Amniotic stem cell (primary cell): ENCODE measurements around the gene NAA10.

Experiments
- DNase-seq: peaks from one replicate; lab custom pipeline; 2025; lab: John Stamatoyannopoulos, UW

NAA10 gene

DNA sequence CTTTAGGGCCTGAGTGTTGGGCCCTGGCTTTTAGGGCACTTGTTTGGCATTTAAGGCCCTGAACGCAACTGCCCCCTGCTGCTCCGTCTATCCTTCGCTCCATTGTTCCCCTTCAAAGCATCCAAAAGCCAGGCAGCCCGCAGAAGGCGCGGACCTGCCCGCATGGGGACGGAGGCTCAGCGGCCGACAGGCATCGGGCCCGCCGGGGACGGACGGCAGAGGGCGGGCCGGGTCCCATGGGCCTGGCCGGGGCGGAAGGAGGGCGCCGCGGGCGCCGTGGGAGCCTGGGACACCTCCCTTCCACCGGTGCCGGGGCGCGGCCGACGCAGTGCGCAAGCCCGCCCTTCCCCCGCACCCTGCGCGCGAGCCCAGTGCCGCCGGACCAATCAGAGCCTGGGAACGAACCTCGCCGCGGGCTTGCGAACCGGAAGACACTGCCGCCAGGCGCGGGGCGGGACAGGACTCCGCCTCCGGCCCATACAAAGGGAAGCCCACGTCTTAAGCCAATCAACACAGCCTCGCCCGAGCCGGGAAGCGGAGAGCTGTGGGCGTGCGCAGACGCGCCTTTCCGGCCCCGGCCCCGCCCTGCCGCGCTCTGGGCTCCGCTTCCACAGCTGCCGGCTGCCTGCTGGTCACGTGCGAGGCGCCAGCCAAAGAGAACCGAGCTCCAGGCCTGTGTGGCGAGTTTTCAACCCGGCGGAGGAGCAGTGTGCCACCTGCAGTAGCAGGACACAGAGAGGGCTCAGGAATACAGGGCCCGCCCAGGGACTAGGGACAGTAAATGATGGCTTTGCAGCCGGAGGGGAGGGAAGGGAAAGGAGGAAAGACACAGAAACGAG lies 6.7 kb downstream of the NAA10 start:
- DNase-seq, result peak; percentile 91

- no peak for DNase-seq
Observed at GRCh38 chrX:153927672-153927921, 7.2 kb downstream of the NAA10 start.

- DNase-seq, result no peak
Observed at GRCh38 chrX:153926858-153927671, 7.8 kb downstream of the NAA10 start.

DNA sequence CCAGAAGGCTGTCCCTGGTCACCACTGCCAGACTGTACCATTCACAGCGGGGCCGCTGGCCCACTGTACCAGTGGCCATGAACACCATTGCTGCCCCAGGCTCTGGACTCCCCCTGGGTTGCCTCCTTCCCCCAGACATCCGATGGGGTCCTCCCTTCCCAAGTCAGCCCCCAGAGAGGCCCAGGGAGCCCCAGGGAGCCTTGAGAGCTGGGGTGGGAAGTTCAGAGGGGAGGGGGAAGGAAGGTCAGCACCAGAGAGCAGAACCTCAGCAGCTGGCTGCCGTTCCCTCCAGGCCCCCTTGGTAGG lies 8.3 kb downstream of the NAA10 start:
- no peak for DNase-seq

GRCh38 chrX:153925739-153926551 lies 8.9 kb downstream of the NAA10 start, which contains the start of gene ARHGAP4:
TSS of gene ARHGAP4 (minus strand) at chrX:153926264. CDS start at chrX:153926202, 62 bp downstream.
- DNase-seq, result no peak

DNA sequence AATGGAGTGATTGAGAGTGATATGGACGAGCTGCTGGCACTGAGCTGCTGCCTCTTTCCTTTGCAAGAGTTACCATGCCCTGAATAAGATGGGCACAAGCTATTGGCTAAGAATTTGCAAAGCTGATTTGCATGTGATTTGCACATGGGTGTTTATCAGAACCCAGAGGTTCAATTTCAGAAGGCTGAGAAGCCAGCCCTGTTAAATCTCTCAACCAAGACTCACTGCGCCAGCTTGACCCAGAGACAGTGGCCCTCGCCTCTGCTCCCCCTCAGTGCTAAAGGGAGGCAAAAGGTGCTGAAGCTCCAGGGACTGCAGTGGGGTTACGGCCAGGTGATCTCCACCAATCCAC lies 9.5 kb downstream of the NAA10 start:
- no peak for DNase-seq

GRCh38 chrX:153924149-153924861 lies 10.5 kb downstream of the NAA10 start:
- no peak for DNase-seq

DNA sequence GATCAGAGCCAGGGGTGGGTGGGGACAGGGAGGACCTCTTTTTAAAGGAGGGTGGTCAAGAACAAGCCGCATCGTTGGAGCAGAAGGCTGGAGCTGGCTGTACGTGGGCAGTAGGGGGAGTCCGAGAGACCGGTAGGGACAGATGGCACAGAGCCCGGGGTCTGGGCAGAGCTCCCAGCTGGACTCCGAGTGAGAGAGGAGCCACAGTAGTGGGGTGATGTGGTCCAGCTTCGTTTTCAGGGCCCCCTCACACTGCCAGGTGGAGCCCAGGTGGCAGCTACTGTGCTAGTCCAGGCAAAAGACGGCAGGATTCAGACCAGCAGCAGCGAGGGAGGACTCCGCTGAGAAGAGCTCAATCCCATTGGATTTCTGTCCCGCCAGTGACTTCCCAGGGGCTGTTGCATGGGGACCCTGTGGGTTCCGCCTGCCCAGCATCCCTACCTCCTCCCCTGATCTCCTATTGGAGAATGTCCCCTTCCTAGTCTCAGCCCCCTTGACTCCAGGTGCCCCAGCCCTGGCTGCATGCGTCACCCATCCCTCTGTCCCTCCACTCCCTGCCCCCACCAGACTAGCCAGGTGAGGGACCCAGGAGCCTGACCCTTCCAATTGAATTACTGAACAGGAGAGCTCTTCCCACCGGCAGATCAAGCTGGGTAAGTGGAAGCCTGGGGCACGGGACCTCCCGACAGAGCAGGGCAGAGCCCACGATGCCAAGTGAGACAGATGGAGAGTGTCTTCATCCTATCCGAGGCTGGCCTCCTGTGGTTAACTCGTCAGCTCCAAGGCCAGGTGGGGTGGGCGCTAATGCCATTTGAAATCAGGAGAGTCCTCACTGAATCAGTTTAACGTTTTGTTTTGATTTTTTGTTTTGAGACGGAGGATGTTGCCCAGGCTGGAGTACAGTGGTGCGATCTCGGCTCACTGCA lies 11.6 kb downstream of the NAA10 start:
- DNase-seq, result peak; percentile 10

DNA sequence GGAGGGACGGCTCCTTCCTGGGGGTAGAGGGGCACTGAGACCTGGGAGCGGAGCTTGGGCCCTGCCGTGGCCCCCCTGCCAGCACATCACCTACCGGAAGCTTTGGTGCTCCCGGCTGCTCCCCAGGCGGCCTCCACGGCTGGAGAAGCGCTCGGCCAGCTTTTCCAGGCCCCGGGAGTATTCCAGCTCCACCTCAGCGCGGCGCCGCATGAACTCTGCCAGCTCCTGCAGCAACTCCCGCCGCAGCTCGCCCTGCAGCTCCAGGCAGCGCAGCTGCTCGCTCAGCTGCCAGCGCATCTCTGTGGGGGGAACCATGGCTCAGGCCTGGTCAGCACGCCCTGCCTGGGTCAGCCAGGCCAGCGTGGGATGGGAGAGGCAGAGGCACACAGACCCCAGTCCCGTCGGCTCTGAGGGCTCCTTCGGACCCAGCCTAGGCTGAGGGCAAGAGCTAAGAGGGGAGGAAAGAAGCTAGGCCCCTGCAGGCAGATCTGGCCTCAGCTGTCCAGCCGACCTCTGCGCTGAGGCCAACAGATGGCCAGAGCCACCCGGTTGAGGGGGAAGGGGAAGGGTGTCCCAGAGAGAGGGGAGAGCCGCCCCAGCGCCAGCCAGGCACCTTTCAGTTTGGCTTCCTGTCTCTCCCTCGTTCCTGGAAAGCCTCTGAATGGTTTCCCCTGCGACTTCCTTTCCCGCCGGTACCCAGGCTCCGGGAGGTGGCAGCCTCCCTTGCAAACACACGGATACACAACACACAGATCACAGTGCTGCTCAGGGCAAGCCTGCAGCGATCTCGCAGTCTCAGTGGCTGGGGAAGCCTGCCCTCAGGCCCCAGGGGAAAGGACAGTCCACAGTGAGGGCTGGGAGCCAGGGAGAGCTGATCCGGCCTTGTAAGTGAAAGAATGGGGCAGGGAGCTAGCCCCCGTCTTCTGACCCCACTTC lies 13.1 kb downstream of the NAA10 start:
- no peak for DNase-seq

GRCh38 chrX:153921070-153921469 lies 13.8 kb downstream of the NAA10 start:
- DNase-seq, result no peak

GRCh38 chrX:153920546-153920945 lies 14.3 kb downstream of the NAA10 start:
- DNase-seq, result no peak

- no peak for DNase-seq
Observed at GRCh38 chrX:153919281-153919680, 15.6 kb downstream of the NAA10 start.

DNA sequence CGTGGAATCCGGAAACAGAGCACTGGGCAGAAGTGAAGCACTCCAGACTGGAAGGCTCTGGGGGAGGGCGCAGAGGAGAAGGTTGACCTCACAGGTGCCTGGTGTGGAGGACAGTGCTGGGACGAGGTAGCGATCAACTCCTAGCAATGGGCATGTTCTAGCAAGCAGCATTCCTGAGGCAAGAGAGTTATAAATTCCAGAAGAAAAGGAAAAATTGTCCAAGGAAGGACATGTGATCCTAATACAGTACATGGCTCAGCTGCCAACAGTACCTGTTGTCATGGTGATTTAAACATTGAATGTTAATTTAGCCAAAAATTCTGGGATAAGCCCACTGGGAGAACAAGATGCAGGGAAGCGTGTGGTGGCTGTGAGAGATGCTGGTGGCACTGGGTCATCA lies 17.0 kb downstream of the NAA10 start:
- no peak for DNase-seq

DNA sequence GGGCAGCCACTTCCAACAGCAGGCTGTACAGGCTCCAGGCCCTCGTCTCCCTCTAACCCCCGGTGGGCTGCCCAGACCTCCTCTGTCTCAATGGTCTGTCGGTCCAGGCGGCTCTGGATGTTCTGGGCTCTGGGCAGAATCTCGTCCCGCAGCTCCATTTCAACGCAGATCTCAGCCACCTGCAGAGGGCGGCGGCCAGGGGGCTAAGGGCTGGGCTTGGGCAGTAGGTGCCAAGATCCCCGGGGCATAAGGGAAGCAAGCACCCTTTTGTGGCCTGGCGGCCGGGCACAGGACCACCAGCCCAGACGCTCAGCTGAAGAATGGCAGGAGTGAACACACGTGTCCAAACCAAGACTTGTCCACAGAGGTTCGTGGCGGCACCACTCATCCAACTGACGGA lies 21.1 kb downstream of the NAA10 start:
- DNase-seq, result no peak

GRCh38 chrX:153913211-153913610 lies 21.6 kb downstream of the NAA10 start:
- DNase-seq, result no peak

- DNase-seq, result no peak
Observed at GRCh38 chrX:153911798-153912197, 23.0 kb downstream of the NAA10 start.

DNA sequence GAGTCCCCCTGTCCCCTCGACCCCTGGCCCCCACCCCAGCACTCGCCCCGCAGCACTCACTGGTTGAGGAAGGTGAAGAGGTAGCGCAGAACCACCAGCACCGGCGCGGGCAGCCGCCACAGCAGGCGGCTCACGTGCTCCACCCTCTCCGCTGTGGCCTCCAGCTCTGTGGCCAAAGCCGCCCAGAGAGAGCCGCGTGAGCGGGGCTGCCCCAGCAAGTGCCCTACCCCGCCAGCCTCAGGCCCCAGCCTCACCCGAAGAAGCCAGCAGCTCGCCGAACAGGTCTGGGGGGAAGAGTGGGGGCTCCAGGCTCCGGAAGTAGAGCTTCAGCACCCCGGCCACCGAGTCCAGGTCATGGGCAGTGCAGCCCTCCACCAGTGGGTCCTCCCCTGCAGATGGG lies 24.4 kb downstream of the NAA10 start:
- no peak for DNase-seq

DNA sequence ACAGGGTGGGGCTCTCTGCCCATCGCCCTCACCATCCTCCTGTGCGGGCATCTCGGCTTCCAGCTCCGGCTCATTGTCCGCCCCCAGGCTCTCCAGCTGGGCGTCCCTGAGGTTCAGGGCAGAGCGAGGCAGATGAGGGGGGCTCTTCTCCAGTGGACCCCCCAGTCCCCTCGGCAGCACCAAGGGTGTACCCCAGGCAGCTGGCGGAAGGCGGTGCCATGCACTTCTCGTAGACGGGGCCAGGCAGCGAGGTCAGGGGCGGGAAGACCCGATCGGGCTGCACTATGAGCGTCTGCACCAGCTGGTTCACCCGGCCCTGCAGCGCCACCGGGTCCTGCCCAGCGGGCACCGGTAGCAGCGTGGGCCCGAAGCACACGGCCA lies 24.9 kb downstream of the NAA10 start:
- no peak for DNase-seq

DNA sequence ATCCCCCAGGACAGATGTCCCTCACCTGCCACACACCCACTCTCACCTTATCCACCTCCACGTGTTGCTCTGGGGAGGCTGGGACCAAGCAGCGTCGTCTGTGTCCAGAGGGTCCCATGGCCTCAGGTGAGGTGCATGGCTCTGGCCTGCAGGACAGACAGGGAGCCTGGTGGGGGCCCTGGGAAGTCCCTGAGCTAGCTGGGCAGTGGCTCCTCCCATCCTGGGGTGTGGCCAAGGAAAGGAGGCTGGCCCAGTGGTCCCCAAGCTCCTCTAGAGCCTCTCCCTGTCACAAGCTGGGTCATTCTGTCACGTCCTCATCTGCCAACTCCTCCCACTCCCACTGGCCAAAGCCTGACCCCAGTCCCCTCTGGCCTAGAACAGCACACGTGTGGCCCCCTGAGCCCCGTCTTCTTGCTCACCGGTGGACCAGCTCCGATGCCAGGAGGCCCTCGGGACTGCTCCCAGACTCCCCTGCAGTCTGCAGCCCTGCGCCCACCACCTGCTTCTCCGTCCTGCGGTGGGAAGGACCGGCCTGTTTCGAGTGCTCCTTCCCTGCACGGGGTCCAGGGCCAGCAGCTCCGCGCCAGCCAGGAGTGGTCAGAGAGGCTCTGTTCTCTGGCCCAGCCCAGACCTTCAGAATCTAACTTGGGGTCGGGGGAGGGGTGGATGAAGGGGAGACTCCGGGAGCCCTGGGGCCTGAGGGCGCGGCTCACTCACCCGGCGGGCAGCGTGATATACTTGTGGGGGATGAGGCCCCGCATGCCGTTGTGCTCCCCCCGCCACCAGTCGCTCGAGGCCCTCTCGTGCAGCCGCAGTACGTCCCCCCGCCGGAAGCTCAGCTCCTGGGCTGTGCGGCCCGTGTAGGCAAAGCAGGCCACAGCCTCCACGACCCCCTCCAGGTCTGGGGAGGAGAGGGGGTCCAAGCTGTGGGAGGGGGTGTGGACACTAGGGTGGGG lies 25.5 kb downstream of the NAA10 start:
- no peak for DNase-seq
